HG03575 (cell line): Measurements from ENCODE around the gene EMILIN2.
"Not testable (repeated sequence)": the region's sequence is repeated elsewhere in the genome, so short reads cannot be mapped to it uniquely, and the experiment has no call there.

ENCODE experiments used
- ATAC-seq: cut with Tn5 transposase; IDR thresholded peaks from one replicate; pipeline ENCODE4 v1.9.1; 2021; ENCODE audit not compliant: unreplicated experiment, insufficient number of reproducible peaks, low FRiP score; ENCODE audit errors: extremely low read depth

EMILIN2 gene

GRCh38 chr18:2866465-2866864 lies 19.7 kb downstream of the EMILIN2 start:
- not testable (repeated sequence) for ATAC-seq

GRCh38 chr18:2869207-2869606 lies 22.4 kb downstream of the EMILIN2 start:
- ATAC-seq = no peak

- ATAC-seq = no peak
These were observed 24.4 kb downstream of the EMILIN2 start for GRCh38 chr18:2871111-2871720.

GRCh38 chr18:2872095-2872494 lies 25.3 kb downstream of the EMILIN2 start:
- no peak for ATAC-seq

- no peak for ATAC-seq
These were observed 28.0 kb downstream of the EMILIN2 start for GRCh38 chr18:2874765-2875164.

- ATAC-seq = no peak
These were observed 32.0 kb downstream of the EMILIN2 start for GRCh38 chr18:2878656-2879330.

- no peak for ATAC-seq
These were observed 33.1 kb downstream of the EMILIN2 start for GRCh38 chr18:2879889-2880288.

GRCh38 chr18:2880473-2880872 lies 33.7 kb downstream of the EMILIN2 start:
- ATAC-seq = no peak

GRCh38 chr18:2881088-2881839 lies 34.5 kb downstream of the EMILIN2 start:
- ATAC-seq = no peak

- no peak for ATAC-seq
These were observed 35.0 kb downstream of the EMILIN2 start for GRCh38 chr18:2881840-2882195.

- ATAC-seq = no peak
These were observed 35.4 kb downstream of the EMILIN2 start for GRCh38 chr18:2882201-2882600.

- no peak for ATAC-seq
These were observed 36.4 kb downstream of the EMILIN2 start for GRCh38 chr18:2883076-2883735.

- no peak for ATAC-seq
These were observed 38.0 kb downstream of the EMILIN2 start for GRCh38 chr18:2884706-2885285.

GRCh38 chr18:2887470-2887869 lies 40.7 kb downstream of the EMILIN2 start:
- ATAC-seq = no peak

- no peak for ATAC-seq
These were observed 43.0 kb downstream of the EMILIN2 start for GRCh38 chr18:2889761-2890192.

- ATAC-seq = no peak
These were observed 43.8 kb downstream of the EMILIN2 start for GRCh38 chr18:2890606-2891005.

GRCh38 chr18:2891526-2892431 lies 45.0 kb downstream of the EMILIN2 start:
- no peak for ATAC-seq

GRCh38 chr18:2893056-2893455 lies 46.2 kb downstream of the EMILIN2 start:
- no peak for ATAC-seq
